Spleen (tissue), 7 donors: ENCODE data around the gene GPX7.

Experiments
- CTCF ChIP-seq, 11 experiments: fragments of 200-600 bp in 7 of 11; fragments of 450-650 bp in 4 of 11; sonication (generic) in 4 of 11; IDR thresholded peaks in 8 of 11; conservative IDR thresholded peaks in 3 of 11; 1 replicate in 7 of 11; 2 replicates in 4 of 11; pipeline versions ENCODE4 v1.4.0 to v1.8.0; 2016 to 2021; ENCODE audit warnings: antibody characterized with exemption in 11 of 11, inconsistent platforms in 4 of 11, mild to moderate bottlenecking in 1 of 11
- POLR2A ChIP-seq, 3 donors: fragments of 450-650 bp; IDR thresholded peaks; one replicate each; pipeline ENCODE4 v1.5.1; 2017; ENCODE audit warnings: antibody characterized with exemption in 3 of 3, mild to moderate bottlenecking in 1 of 3
- POLR2AphosphoS5 ChIP-seq, 3 donors: sonication (generic); formaldehyde crosslinking; IDR thresholded peaks; one replicate each; pipeline ENCODE4 v1.5.1; 2017; ENCODE audit warnings: antibody characterized with exemption in 3 of 3
- donor health status: DM: no; HTN: no; CAD: no; lungs with moderate emphysema.
- donor health status: DM: no; HTN: no; CAD: no.
- donor health status: DM: no; HTN: no; CAD: no.

GRCh38 chr1:52629325-52629643 lies 27.1 kb downstream of the GPX7 start:
- TF ChIP-seq POLR2AphosphoS5 (IDR thresholded peaks at IDR 0.05): no peak
- no peak for TF ChIP-seq CTCF (IDR thresholded peaks at IDR 0.05 in 8 of 11, conservative IDR thresholded peaks at IDR 0.05 in 3 of 11)
- TF ChIP-seq POLR2A (IDR thresholded peaks at IDR 0.05): no peak
